Fibroblast of lung (primary cell): ENCODE measurements around the gene ARHGAP10. TPM values are rescaled to one million over a fixed set of nuclear protein-coding genes. Genes with fewer than 3 reads are reported as not detected.

Source experiments
- DNase-seq, 2 donors: peaks; one replicate each; pipeline versions ENCODE4 v3.0.0 to v3.0.0-alpha.2; 2010; ENCODE audit warnings: low read depth in 2 of 2
- H2AFZ ChIP-seq: 2 replicates; pipeline ENCODE4 v1.5.1; 2012; ENCODE audit warnings: low read length, control low read depth, inconsistent platforms
- H3K27ac ChIP-seq: 2 replicates; pipeline ENCODE4 v1.5.1; 2011; ENCODE audit warnings: low read length, control low read depth; ENCODE audit not compliant: insufficient read depth
- H3K27me3 ChIP-seq: 2 replicates; pipeline ENCODE4 v1.5.1; 2011; ENCODE audit warnings: mild to moderate bottlenecking, low read length; ENCODE audit not compliant: control insufficient read depth, insufficient read depth
- H3K36me3 ChIP-seq: 2 replicates; pipeline ENCODE4 v1.5.1; 2011; ENCODE audit warnings: low read length; ENCODE audit not compliant: control insufficient read depth, insufficient read depth
- H3K4me1 ChIP-seq: 2 replicates; pipeline ENCODE4 v1.5.1; 2011; ENCODE audit warnings: low read length; ENCODE audit not compliant: control insufficient read depth, insufficient read depth; ENCODE audit errors: extremely low read depth
- H3K4me2 ChIP-seq: 2 replicates; pipeline ENCODE4 v1.5.1; 2011; ENCODE audit warnings: low read length, control low read depth; ENCODE audit not compliant: insufficient read depth; ENCODE audit errors: extremely low read depth
- H3K4me3 ChIP-seq, 4 experiments: fragments of 200-600 bp in 1 of 4; sonication (generic) in 1 of 4; replicated peaks in 1 of 4; 2 replicates each; pipeline ENCODE4 v1.5.1; 2011 to 2016; ENCODE audit warnings: low read length in 4 of 4, low read depth in 3 of 4, mild to moderate bottlenecking in 3 of 4, control low read depth in 2 of 4, inconsistent platforms in 1 of 4, mixed read lengths in 1 of 4; ENCODE audit not compliant: insufficient read depth in 1 of 4; ENCODE audit errors: control extremely low read depth in 1 of 4
- H3K79me2 ChIP-seq: 2 replicates; pipeline ENCODE4 v1.5.1; 2012; ENCODE audit warnings: mild to moderate bottlenecking, low read length, inconsistent platforms; ENCODE audit not compliant: control insufficient read depth, insufficient read depth
- H3K9ac ChIP-seq: 2 replicates; pipeline ENCODE4 v1.5.1; 2011; ENCODE audit warnings: mild to moderate bottlenecking, low read length, control low read depth; ENCODE audit not compliant: insufficient read depth
- H3K9me3 ChIP-seq: 2 replicates; pipeline ENCODE4 v1.5.1; 2012; ENCODE audit warnings: low read depth, low read length; ENCODE audit not compliant: control insufficient read depth, insufficient read depth
- H4K20me1 ChIP-seq: 2 replicates; pipeline ENCODE4 v1.5.1; 2011; ENCODE audit warnings: low read length; ENCODE audit not compliant: control insufficient read depth, insufficient read depth; ENCODE audit errors: extremely low read depth
- EZH2 ChIP-seq: IDR thresholded peaks from 2 replicates; pipeline ENCODE4 v1.5.1; 2012; ENCODE audit warnings: low read length, control low read depth, mild to moderate bottlenecking; ENCODE audit errors: missing control alignments
- polyA plus RNA-seq, 2 donors: library from polyadenylated mRNA; depleted of rRNA in 1 of 2; stranded (reverse) in 1 of 2; unstranded in 1 of 2; fragments of >200 nt; gene quantifications; 2 replicates each; pipeline ENCODE4 v1.2.1, GENCODE V29; 2011 to 2012; ENCODE audit warnings: missing spikeins in 1 of 2
- total RNA-seq: library from RNA; depleted of rRNA; stranded (reverse); fragments of >200 nt; gene quantifications from 2 replicates; pipeline ENCODE4 v1.2.1, GENCODE V29; 2014
- TF ChIP-seq, protein P1 (sequence below), 2 donors: IDR thresholded peaks in 1 of 2; conservative IDR thresholded peaks in 1 of 2; 1 replicate in 1 of 2; 2 replicates in 1 of 2; pipeline ENCODE4 v1.5.1; 2011 to 2012; ENCODE audit warnings: low read length in 2 of 2, control low read depth in 1 of 2, inconsistent platforms in 1 of 2, low read depth in 1 of 2, mild to moderate bottlenecking in 1 of 2

Gene ARHGAP10
- total and polyA plus RNA-seq, 2 donors (not counting 1 experiment from before 2014, with no cell fraction given), result 21.6 to 35.8 TPM

DNA sequence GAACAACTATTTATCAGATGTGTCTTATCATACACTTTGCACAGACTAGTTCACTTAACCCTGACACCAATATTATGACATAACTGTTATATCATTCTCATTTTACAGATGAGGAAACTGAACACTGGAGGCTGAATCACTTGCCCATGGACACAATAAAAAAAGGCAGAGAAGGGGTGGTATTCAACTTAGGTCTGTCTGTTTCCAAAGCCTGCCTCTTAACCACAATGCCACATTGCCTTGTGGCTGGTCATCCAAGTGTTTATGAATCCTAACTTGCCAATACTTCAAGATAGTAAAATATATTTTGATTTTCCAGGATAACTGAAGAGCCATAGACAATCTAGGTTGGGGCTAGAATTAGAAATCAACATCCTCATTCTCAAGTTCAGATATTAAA lies 382.5 kb downstream of the ARHGAP10 start:
- H3K79me2 ChIP-seq, result no peaks in the 10 kb centered on the region
- peaks cover 2% of the 10 kb centered on the region for H3K4me1 ChIP-seq
- no peak overlapping the region for H3K9ac ChIP-seq
- no peak overlapping the region for H3K4me2 ChIP-seq
- H3K9me3 ChIP-seq, result no peaks in the 10 kb centered on the region
- DNase-seq, result peak in 1 of 2 donors; percentile 13
- no peak overlapping the region for H3K27ac ChIP-seq
- peaks cover 4% of the 10 kb centered on the region for H3K36me3 ChIP-seq
- no peak overlapping the region for H2AFZ ChIP-seq
- no peaks in the 10 kb centered on the region for H3K27me3 ChIP-seq
- no peak overlapping the region for H3K4me3 ChIP-seq
- no peaks in the 10 kb centered on the region for H4K20me1 ChIP-seq
- TF ChIP-seq, protein P1, sequence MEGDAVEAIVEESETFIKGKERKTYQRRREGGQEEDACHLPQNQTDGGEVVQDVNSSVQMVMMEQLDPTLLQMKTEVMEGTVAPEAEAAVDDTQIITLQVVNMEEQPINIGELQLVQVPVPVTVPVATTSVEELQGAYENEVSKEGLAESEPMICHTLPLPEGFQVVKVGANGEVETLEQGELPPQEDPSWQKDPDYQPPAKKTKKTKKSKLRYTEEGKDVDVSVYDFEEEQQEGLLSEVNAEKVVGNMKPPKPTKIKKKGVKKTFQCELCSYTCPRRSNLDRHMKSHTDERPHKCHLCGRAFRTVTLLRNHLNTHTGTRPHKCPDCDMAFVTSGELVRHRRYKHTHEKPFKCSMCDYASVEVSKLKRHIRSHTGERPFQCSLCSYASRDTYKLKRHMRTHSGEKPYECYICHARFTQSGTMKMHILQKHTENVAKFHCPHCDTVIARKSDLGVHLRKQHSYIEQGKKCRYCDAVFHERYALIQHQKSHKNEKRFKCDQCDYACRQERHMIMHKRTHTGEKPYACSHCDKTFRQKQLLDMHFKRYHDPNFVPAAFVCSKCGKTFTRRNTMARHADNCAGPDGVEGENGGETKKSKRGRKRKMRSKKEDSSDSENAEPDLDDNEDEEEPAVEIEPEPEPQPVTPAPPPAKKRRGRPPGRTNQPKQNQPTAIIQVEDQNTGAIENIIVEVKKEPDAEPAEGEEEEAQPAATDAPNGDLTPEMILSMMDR (conservative IDR thresholded peaks at IDR 0.05 in 1 of 2, IDR thresholded peaks at IDR 0.05 in 1 of 2; ENCODE audit: low read depth in 1 of 2, low read length in 2 of 2), result no peak
- TF ChIP-seq EZH2, result no peak

- Histone ChIP-seq H3K9ac (no peak overlapping the region), H3K9me3 (no peaks in the 10 kb centered on the region), H3K27ac (no peak overlapping the region), H3K79me2 (no peaks in the 10 kb centered on the region), H4K20me1 (no peaks in the 10 kb centered on the region), H3K4me1 (peaks cover 2% of the 10 kb centered on the region), H2AFZ (no peak overlapping the region), H3K36me3 (peaks cover 4% of the 10 kb centered on the region), H3K4me3 (no peak overlapping the region), H3K27me3 (no peaks in the 10 kb centered on the region), H3K4me2 (no peak overlapping the region)
- DNase-seq, result peak; percentile 71 to 92
- no peak for TF ChIP-seq EZH2
- TF ChIP-seq, protein P1 (conservative IDR thresholded peaks at IDR 0.05 in 1 of 2, IDR thresholded peaks at IDR 0.05 in 1 of 2; ENCODE audit: low read depth in 1 of 2, low read length in 2 of 2), result no peak
These were observed 384.4 kb downstream of the ARHGAP10 start for GRCh38 chr4:148116264-148116663.

DNA sequence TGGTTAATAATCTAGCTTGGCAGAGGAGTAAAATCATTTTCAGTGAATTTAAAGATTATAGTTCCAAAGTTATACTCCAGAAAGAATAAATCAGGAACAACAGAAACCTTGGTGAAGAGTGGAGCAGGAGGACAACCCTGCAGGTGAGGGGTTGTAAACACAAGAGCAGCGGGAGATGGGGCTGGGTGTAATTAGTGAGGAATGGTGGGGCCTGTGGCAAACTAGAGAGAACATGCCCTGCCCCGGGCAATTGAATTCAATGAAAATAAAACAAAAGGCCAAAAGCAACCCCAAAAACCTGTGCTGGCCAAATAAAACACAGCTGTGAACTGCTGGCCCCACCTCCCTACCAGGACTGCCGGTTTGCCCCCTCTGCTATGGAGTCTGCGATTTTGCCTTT lies 385.1 kb downstream of the ARHGAP10 start:
- peaks cover 4% of the 10 kb centered on the region for H3K36me3 ChIP-seq
- H3K27ac ChIP-seq, result no peak overlapping the region
- no peaks in the 10 kb centered on the region for H3K9me3 ChIP-seq
- no peaks in the 10 kb centered on the region for H3K79me2 ChIP-seq
- no peak for DNase-seq
- no peaks in the 10 kb centered on the region for H4K20me1 ChIP-seq
- H2AFZ ChIP-seq, result no peak overlapping the region
- H3K27me3 ChIP-seq, result no peaks in the 10 kb centered on the region
- no peak overlapping the region for H3K4me2 ChIP-seq
- H3K4me3 ChIP-seq, result no peak overlapping the region
- TF ChIP-seq EZH2, result no peak
- TF ChIP-seq, protein P1 (conservative IDR thresholded peaks at IDR 0.05 in 1 of 2, IDR thresholded peaks at IDR 0.05 in 1 of 2; ENCODE audit: low read depth in 1 of 2, low read length in 2 of 2), result no peak
- peaks cover 2% of the 10 kb centered on the region for H3K4me1 ChIP-seq
- no peak overlapping the region for H3K9ac ChIP-seq
